GM23338 (cell line): ENCODE measurements around the gene KCNAB1. TPM values are rescaled to one million over a fixed set of nuclear protein-coding genes. Genes with fewer than 3 reads are reported as not detected.

Experiments used
- ATAC-seq: fragments of 200-7000 bp; cut with Tn5 transposase; 3 replicates; pipeline ENCODE4 v1.9.1; 2020
- DNase-seq: peaks from one replicate; pipeline ENCODE4 v3.0.0-alpha.2; 2015; ENCODE audit warnings: low spot score
- H2AFZ ChIP-seq: fragments of 200-600 bp; sonication (generic); 2 replicates; pipeline ENCODE4 v1.8.0; 2016; ENCODE audit warnings: antibody characterized with exemption, mild to moderate bottlenecking, moderate library complexity
- H3F3A ChIP-seq: fragments of 200-600 bp; sonication (generic); replicated peaks from 2 replicates; pipeline ENCODE4 v1.8.0; 2017; ENCODE audit warnings: antibody characterized with exemption, mixed run types, low read depth
- H3K27ac ChIP-seq: fragments of 200-600 bp; sonication (generic); 2 replicates; pipeline ENCODE4 v1.6.1; 2016; ENCODE audit warnings: low read depth
- H3K27me3 ChIP-seq: fragments of 200-600 bp; sonication (generic); 2 replicates; pipeline ENCODE4 v1.8.0; 2016; ENCODE audit warnings: mild to moderate bottlenecking, mixed run types, moderate library complexity; ENCODE audit not compliant: insufficient read depth
- H3K36me3 ChIP-seq: fragments of 200-600 bp; sonication (generic); 2 replicates; pipeline ENCODE4 v1.8.0; 2016; ENCODE audit warnings: mild to moderate bottlenecking; ENCODE audit not compliant: insufficient read depth
- H3K4me1 ChIP-seq: fragments of 200-600 bp; sonication (generic); 2 replicates; pipeline ENCODE4 v1.8.0; 2016; ENCODE audit warnings: mild to moderate bottlenecking, moderate library complexity; ENCODE audit not compliant: insufficient read depth
- H3K4me2 ChIP-seq: fragments of 200-600 bp; sonication (generic); 2 replicates; pipeline ENCODE4 v1.7.1; 2017; ENCODE audit warnings: mixed run types
- H3K4me3 ChIP-seq: fragments of 200-600 bp; sonication (generic); 2 replicates; pipeline ENCODE4 v1.6.1; 2016; ENCODE audit warnings: mixed run types
- H3K79me2 ChIP-seq: fragments of 200-600 bp; sonication (generic); replicated peaks from 2 replicates; pipeline ENCODE4 v1.8.0; 2017; ENCODE audit warnings: mild to moderate bottlenecking; ENCODE audit not compliant: insufficient read depth
- H3K9me2 ChIP-seq: fragments of 200-600 bp; sonication (generic); 2 replicates; pipeline ENCODE4 v1.8.0; 2017; ENCODE audit not compliant: insufficient read depth
- H4K20me1 ChIP-seq: fragments of 200-600 bp; sonication (generic); replicated peaks from 2 replicates; pipeline ENCODE4 v1.8.0; 2017; ENCODE audit warnings: mild to moderate bottlenecking; ENCODE audit not compliant: insufficient read depth
- H3K27ac Mint-ChIP-seq: 2 replicates; pipeline ENCODE4 v1.8.0; 2020; ENCODE audit warnings: inconsistent platforms, mild to moderate bottlenecking, moderate library complexity, mixed read lengths
- H3K27me3 Mint-ChIP-seq: 3 replicates; pipeline ENCODE4 v1.8.0; 2022; ENCODE audit warnings: low read depth, mild to moderate bottlenecking, moderate library complexity, mixed read lengths, inconsistent platforms; ENCODE audit not compliant: insufficient read depth, poor library complexity
- H3K36me3 Mint-ChIP-seq: 3 replicates; pipeline ENCODE4 v1.8.0; 2021; ENCODE audit warnings: low read depth, mild to moderate bottlenecking, inconsistent platforms, moderate library complexity, mixed read lengths
- H3K4me1 Mint-ChIP-seq: 3 replicates; pipeline ENCODE4 v1.8.0; 2020; ENCODE audit warnings: mild to moderate bottlenecking, inconsistent platforms, mixed read lengths
- H3K4me3 Mint-ChIP-seq: 3 replicates; pipeline ENCODE4 v1.8.0; 2021; ENCODE audit warnings: moderate library complexity, mild to moderate bottlenecking, inconsistent platforms, mixed read lengths
- H3K9me3 Mint-ChIP-seq: 3 replicates; pipeline ENCODE4 v1.8.0; 2020; ENCODE audit warnings: moderate library complexity, mild to moderate bottlenecking, inconsistent platforms, mixed read lengths
- CREB1 ChIP-seq: fragments of 250-450 bp; sonication (Bioruptor Pico); IDR thresholded peaks from 2 replicates; pipeline ENCODE4 v1.5.0; 2020; ENCODE audit warnings: low read depth, mild to moderate bottlenecking, moderate library complexity
- CTCF ChIP-seq, 2 experiments: fragments of 200-600 bp in 1 of 2; sonication (generic) in 1 of 2; conservative IDR thresholded peaks; 2 replicates each; pipeline versions ENCODE4 v1.5.1 to v1.6.1; 2016 to 2017; ENCODE audit warnings: antibody characterized with exemption in 2 of 2, low read depth in 2 of 2, mild to moderate bottlenecking in 2 of 2, moderate library complexity in 1 of 2
- EZH2 ChIP-seq: fragments of 200-600 bp; sonication (generic); IDR thresholded peaks from one replicate; pipeline ENCODE4 v1.8.0; 2017; ENCODE audit warnings: antibody characterized with exemption, mild to moderate bottlenecking, low read depth; ENCODE audit not compliant: unreplicated experiment
- EZH2phosphoT487 ChIP-seq: fragments of 200-600 bp; sonication (generic); IDR thresholded peaks from one replicate; pipeline ENCODE4 v1.8.1; 2018; ENCODE audit warnings: antibody characterized with exemption; ENCODE audit not compliant: unreplicated experiment
- JUNB ChIP-seq: IDR thresholded peaks from one replicate; pipeline ENCODE4 v1.6.1; 2016; ENCODE audit warnings: antibody characterized with exemption; ENCODE audit not compliant: unreplicated experiment
- NANOG ChIP-seq: IDR thresholded peaks from 2 replicates; pipeline ENCODE4 v1.6.1; 2016; ENCODE audit warnings: antibody characterized with exemption, borderline replicate concordance
- POLR2AphosphoS5 ChIP-seq: IDR thresholded peaks from 2 replicates; pipeline ENCODE4 v1.6.1; 2016; ENCODE audit warnings: antibody characterized with exemption, low read depth
- STAT1 ChIP-seq: IDR thresholded peaks from one replicate; pipeline ENCODE4 v1.6.1; 2016; ENCODE audit warnings: antibody characterized with exemption; ENCODE audit not compliant: unreplicated experiment
- ZNF114 ChIP-seq: fragments of 250-450 bp; sonication (Bioruptor Pico); IDR thresholded peaks from 2 replicates; pipeline ENCODE4 v1.5.0; 2020; ENCODE audit warnings: mild to moderate bottlenecking, moderate library complexity
- ZNF331 ChIP-seq: fragments of 250-450 bp; sonication (Bioruptor Pico); IDR thresholded peaks from 2 replicates; pipeline ENCODE4 v1.5.0; 2020; ENCODE audit warnings: low read depth, mild to moderate bottlenecking, moderate library complexity
- ZNF462 ChIP-seq: fragments of 250-450 bp; sonication (Bioruptor Pico); IDR thresholded peaks from 2 replicates; pipeline ENCODE4 v1.5.0; 2020; ENCODE audit warnings: mild to moderate bottlenecking, moderate library complexity
- polyA plus RNA-seq: library from polyadenylated mRNA; unstranded; fragments of >200 nt; fragmentation: Nextera tagmentation; extraction: Ambion mirVana; gene quantifications from 2 replicates; pipeline ENCODE4 v1.2.1, GENCODE V29; 2016
- total RNA-seq: library from RNA; depleted of rRNA; stranded (reverse); fragments of >200 nt; shearing (Covaris generic); gene quantifications from 2 replicates; pipeline ENCODE4 v1.2.3, GENCODE V29; 2014
- TF ChIP-seq, protein P1 (sequence below): IDR thresholded peaks from one replicate; pipeline ENCODE4 v1.6.1; 2018; ENCODE audit warnings: antibody characterized with exemption; ENCODE audit not compliant: unreplicated experiment
- TF ChIP-seq, protein P2 (sequence below): IDR thresholded peaks from 2 replicates; pipeline ENCODE4 v1.6.1; 2016; ENCODE audit warnings: antibody characterized with exemption

The KCNAB1 gene
- total and polyA plus RNA-seq, 2 experiments from 2014 or later, result 0.69 to 2.6 TPM

DNA sequence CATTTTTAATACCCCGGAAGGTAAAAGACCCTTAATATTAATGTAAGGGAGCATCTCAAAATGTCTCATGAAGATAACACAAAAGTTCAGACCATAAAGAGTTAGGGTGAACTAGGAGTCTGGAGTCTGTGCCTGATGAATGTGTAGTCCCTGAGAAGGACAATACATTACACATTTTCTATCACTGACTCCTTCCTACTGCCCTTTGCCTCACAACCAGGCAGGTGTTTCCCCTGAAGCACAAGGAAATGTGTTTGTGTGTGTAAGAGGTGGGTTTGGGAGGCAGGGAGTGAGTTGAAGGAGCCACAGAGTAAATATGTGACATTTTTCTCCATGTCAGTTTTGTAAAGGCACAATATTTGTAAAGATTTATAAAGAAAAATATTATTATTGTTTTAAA, 375.4 kb downstream of the KCNAB1 start:
- H3K9me3 Mint-ChIP-seq, result peaks cover 7% of the 10 kb centered on the region; the same call in 2 of the 3 replicates
- Histone ChIP-seq H3F3A (no peaks in the 10 kb centered on the region), H3K4me2 (no peak overlapping the region), H3K4me3 (no peak overlapping the region), H3K79me2 (no peaks in the 10 kb centered on the region), H3K36me3 (no peaks in the 10 kb centered on the region), H3K9me2 (0 out of 2 replicates have a peak, but pooled peaks cover 2% of the 10 kb centered on the region), H2AFZ (no peak overlapping the region), H3K27ac (no peak overlapping the region), H3K27me3 (no peaks in the 10 kb centered on the region), H3K4me1 (no peaks in the 10 kb centered on the region), H4K20me1 (no peaks in the 10 kb centered on the region)
- TF ChIP-seq CTCF (conservative IDR thresholded peaks at IDR 0.05; ENCODE audit: low read depth in 2 of 2) (no peak), POLR2AphosphoS5 (no peak), STAT1 (no peak), ZNF331 (CRISPR knock-in tag) (no peak), NANOG (no peak), EZH2 (no peak), EZH2phosphoT487 (no peak), CREB1 (CRISPR knock-in tag) (no peak), ZNF114 (CRISPR knock-in tag) (no peak), JUNB (no peak), ZNF462 (CRISPR knock-in tag) (no peak)
- TF ChIP-seq, protein P1, sequence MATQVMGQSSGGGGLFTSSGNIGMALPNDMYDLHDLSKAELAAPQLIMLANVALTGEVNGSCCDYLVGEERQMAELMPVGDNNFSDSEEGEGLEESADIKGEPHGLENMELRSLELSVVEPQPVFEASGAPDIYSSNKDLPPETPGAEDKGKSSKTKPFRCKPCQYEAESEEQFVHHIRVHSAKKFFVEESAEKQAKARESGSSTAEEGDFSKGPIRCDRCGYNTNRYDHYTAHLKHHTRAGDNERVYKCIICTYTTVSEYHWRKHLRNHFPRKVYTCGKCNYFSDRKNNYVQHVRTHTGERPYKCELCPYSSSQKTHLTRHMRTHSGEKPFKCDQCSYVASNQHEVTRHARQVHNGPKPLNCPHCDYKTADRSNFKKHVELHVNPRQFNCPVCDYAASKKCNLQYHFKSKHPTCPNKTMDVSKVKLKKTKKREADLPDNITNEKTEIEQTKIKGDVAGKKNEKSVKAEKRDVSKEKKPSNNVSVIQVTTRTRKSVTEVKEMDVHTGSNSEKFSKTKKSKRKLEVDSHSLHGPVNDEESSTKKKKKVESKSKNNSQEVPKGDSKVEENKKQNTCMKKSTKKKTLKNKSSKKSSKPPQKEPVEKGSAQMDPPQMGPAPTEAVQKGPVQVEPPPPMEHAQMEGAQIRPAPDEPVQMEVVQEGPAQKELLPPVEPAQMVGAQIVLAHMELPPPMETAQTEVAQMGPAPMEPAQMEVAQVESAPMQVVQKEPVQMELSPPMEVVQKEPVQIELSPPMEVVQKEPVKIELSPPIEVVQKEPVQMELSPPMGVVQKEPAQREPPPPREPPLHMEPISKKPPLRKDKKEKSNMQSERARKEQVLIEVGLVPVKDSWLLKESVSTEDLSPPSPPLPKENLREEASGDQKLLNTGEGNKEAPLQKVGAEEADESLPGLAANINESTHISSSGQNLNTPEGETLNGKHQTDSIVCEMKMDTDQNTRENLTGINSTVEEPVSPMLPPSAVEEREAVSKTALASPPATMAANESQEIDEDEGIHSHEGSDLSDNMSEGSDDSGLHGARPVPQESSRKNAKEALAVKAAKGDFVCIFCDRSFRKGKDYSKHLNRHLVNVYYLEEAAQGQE, result no peak
- TF ChIP-seq, protein P2, sequence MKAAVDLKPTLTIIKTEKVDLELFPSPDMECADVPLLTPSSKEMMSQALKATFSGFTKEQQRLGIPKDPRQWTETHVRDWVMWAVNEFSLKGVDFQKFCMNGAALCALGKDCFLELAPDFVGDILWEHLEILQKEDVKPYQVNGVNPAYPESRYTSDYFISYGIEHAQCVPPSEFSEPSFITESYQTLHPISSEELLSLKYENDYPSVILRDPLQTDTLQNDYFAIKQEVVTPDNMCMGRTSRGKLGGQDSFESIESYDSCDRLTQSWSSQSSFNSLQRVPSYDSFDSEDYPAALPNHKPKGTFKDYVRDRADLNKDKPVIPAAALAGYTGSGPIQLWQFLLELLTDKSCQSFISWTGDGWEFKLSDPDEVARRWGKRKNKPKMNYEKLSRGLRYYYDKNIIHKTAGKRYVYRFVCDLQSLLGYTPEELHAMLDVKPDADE, result no peak
- no peaks in the 10 kb centered on the region for H3K4me1 Mint-ChIP-seq
- ATAC-seq (no peak), DNase-seq (no peak)
- H3K36me3 Mint-ChIP-seq, result peaks cover 6% of the 10 kb centered on the region; the same call in 1 of the 3 replicates
- no peaks in the 10 kb centered on the region for H3K27me3 Mint-ChIP-seq
- no peak overlapping the region for H3K27ac Mint-ChIP-seq
- H3K4me3 Mint-ChIP-seq, result no peak overlapping the region
